ENCODE results near the gene C15orf61. TPM values are rescaled to one million over a fixed set of nuclear protein-coding genes. Genes with fewer than 3 reads are reported as not detected.
A peak's percentile ranks its signal among the peaks of the same experiment; 100 is the strongest.

Gene C15orf61
- polyA plus RNA-seq, 3 donors = 6.3 to 6.6 (median 6.5) TPM

DNA sequence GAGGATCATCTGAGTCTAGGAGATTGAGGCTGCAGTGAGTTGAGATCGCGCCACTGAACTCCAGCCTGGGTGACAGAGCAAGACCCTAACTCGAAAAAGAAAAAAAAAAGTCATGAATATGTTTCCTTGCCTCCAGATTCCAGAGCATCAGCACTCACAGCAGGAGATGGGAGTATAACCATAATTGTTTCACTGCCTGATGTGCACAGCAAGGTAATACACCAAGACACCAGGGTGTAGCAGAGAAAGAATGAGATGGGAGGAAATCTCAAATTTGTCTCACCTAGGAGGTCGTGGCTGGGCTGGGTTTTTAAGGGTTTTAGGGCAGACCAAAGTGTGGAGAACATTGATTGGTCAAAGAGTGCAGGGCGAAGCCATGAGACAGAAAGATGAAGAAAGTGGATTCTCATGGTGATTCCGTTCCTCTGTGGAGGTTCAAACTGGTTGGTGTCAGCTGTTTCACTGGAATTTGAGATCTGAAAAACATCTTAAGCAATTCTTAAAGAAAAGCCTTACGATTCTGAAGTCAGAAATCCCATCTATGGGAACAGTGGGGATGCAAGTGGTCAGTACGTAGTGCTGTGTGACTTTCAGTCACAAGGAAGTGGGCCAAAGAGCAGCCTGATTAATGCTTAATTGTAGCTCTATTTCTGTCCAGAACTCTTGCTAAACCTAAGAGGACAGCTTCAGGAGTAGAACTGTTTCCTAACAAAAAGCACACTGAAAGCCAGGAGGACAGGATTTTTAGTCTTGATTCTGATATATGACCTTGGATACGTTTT is 7.8 kb upstream of the C15orf61 start:
- no peak for DNase-seq (ENCODE audit: low read depth in 3 of 3, low spot score in 2 of 3)

DNA sequence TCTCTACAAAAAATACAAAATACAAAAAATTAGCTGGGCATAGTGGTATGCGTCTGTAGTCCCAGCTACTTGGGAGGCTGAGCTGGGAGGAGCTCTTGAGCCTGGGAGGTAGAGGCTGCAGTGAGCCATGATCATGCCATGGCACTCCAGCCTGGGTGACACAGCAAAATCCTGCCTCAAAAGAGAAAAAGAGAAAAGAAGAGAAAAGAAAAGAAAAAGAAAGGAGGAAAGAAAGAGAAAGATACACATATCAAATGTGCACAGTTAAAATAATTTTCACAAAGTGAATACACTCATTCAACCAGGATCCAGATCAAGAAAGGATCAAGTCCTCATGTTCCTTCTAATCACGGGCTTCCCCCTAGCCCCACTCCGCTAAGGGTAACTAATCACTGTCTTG is 5.8 kb upstream of the C15orf61 start:
- DNase-seq (ENCODE audit: low read depth in 3 of 3, low spot score in 2 of 3) = no peak

DNA sequence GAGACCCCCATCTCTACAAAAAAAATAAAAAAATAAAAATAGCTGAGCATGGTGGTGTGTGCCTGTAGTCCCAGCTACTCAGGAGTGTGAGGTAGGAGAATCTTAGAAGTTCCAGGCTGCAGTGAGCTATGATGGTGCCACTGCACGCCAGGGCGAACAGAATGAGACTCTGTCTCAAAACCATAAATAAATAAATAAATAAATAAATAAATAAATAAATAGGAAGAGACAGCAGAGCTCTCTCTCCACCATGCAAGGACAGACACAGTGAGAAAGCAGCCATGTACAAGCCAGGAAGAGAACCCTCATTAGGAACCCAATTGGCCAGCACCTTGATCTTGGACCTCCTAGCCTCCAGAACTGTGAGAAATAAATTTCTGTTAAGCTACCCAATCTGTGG is 5.4 kb upstream of the C15orf61 start:
- DNase-seq (ENCODE audit: low read depth in 3 of 3, low spot score in 2 of 3) = no peak

DNA sequence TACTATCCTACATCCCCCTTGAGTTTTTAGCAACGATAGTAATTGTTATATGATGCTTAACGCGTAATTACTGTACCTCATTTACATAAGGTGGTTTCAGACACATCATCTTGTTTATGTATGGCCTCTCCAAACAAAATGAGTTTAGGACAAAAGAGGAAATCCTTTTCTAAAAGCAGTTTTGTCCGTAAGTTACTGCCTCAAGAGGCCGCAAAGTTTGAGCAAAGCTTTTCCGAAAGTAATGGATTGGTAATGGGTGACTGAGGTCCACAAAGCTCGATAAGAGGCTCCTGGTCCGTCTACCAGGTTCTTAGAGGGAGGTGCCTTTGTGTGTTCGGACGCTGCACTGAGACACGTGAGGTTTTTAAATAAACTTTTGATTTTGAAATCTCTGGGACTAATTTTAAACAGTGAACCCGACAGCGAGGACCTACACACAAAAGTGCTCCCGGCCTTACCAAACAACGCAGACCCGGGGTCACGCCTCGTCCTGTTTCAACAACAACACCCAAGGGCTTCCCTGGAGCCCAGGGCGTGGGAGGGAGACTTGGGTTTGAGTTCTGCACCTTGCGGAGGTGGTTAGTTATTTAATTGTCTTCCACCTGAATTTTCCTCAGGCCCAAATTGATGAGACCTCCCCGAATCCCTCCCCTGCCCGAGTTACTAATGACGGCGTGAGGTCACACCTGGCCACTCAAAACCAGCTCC is 456 bp upstream of the C15orf61 start:
- peak in 2 of 3 donors; percentile 18 to 50 for DNase-seq (ENCODE audit: low read depth in 3 of 3, low spot score in 2 of 3)

DNA sequence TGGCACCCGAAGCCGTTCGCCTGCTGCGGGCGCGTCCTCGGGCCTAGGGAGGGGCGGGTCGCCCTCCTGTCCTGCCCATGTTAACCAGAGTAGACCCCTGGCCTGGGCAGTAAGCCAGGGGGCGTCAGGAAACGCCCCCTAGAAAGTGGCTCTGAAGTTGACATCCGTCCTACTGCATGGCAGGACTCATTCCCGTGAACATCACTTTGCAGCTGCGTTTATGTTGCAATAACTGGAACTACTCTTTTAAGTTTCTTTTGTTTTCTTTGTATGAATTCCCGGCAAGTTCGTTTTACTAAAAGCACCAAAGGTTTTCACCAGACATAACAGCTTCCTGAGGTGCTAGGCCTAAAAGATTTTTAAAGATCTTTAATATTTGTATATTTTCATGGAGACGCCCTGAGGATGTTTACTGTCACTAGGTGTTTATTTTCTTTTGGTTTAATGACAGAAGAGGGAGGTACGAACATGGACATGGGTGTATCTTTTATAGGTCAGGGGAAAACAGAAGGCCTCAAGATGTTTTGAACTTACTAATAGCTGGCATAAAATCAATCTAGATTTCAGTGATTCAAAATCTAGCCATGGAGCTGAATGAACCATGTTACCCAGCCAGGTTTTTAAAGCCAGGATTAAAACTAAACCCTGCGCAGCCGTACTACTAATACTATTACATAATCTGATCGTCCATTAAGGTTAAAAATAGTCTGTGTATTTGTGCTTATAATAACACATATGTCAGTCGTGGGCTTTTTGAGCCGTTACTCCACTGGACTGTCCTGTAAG is 1.0 kb downstream of the C15orf61 start:
- DNase-seq (ENCODE audit: low read depth in 3 of 3, low spot score in 2 of 3) = no peak

DNA sequence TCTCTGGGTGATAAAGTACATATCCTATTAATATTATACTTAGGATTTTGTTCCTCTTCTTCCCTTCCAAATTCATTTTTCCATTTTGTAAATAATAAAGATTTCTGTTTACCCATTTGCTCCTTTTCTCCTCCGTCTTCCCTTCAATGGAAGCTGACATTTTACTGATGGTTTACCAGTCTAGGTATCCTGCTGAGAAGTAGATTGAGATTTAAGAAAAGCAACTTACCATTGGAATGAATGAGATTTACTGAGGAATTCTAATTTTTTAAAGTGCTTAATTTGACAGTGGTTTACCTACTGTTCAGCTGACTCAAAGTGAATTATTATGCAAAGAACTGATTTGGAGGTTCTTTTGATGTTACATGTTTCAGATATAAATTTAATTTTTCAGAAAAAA is 2.4 kb downstream of the C15orf61 start:
- no peak for DNase-seq (ENCODE audit: low read depth in 3 of 3, low spot score in 2 of 3)

DNA sequence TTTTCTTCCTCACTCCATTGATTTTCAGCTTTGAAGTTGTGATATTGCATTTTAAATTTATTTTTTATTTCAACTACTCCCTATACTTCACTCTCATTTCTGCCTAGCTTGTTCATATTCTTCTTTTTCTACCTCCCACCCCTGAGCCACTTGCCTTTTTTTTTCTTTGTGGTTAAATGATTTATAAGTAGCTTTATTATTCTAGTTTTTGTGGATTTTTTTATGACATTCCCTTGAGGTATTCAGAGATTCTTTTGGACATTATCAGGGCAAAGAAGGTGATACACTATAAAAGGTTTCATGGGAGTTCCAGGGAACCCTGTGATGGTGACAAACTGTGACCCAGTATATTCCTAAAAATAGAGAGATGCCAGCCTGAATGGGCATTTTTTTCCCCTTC is 3.3 kb downstream of the C15orf61 start:
- DNase-seq (ENCODE audit: low read depth in 3 of 3, low spot score in 2 of 3) = no peak

DNA sequence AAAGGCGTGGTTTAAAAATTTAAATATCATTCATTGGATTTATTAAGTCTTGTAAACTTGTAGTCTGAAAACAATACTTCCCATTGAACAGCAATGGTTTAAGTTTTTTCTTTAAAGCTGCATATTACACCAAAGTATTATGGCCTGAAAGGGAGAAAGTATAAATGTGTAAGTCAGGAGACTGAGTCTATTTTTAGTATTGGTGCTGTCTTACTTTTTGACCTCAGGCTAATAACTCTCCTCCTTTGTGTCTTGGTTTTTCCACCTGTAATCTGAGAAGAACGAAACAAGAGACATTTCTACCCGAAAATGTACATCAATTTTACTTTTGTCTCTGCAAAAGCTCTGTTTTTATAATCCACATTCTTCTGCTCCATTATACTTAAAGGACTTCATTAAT is 7.6 kb downstream of the C15orf61 start:
- DNase-seq (ENCODE audit: low read depth in 3 of 3, low spot score in 2 of 3) = no peak

DNA sequence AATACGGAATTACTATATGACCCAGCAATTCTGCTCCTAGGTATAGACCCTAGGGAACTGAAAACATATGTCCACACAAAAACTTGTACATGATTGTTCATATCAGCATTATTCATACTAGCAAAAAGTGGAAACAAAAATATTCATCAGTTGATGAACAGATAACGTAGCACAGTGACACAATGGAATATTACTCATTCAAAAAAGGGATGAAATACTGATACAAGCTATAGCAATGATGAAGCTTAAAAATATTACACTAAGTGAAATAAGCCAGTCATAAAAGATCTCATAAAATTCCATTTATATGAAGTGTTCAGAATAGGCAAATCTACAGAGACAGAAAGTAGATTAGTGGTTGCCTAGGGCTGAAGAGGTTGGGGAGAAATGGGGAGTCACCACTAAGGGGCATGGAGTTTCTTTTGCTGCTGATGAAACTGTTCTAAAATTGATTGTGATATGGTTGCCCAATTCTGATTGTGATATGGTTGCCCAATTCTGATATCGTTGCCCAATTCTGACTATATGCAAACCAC is 10.5 kb downstream of the C15orf61 start:
- no peak for DNase-seq (ENCODE audit: low read depth in 3 of 3, low spot score in 2 of 3)

DNA sequence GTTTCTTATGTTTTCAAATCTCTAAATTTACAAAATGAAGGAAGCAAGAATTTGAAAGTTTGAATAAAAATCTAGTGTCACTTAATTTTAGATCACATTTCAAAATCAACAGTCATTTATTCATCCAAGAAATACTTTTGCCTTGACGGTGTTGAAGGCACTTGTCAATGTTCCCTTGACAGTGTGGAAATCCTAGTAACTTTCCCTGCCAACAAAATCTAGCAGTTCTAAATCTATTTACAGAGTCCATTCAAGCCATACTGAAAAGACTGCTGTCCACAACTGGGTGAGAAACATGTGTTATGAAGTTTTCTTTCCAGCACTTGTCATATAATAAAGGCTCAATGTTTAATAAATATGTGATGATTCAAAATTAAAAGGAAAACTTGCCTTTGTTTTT is 12.9 kb downstream of the C15orf61 start:
- DNase-seq (ENCODE audit: low read depth in 3 of 3, low spot score in 2 of 3) = no peak

DNA sequence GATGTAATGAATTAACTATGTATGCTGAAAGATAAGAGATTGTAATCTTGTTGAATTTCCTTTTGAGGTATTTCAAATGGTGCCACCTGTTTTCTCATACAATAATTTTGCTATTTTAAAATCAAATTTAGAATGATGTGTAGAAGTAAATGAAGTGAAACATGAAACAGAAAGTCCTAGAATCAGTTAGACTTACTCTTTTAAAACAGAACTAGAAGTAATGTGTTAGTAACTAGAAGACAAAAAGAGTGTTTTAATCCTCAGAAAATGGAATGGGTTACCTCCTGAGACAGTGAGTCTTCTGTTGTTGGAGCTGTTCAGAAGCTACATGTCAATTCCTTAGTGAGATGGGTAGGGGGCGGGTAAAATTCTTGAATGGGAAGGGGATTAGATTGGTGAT is 13.4 kb downstream of the C15orf61 start:
- no peak for DNase-seq (ENCODE audit: low read depth in 3 of 3, low spot score in 2 of 3)

DNA sequence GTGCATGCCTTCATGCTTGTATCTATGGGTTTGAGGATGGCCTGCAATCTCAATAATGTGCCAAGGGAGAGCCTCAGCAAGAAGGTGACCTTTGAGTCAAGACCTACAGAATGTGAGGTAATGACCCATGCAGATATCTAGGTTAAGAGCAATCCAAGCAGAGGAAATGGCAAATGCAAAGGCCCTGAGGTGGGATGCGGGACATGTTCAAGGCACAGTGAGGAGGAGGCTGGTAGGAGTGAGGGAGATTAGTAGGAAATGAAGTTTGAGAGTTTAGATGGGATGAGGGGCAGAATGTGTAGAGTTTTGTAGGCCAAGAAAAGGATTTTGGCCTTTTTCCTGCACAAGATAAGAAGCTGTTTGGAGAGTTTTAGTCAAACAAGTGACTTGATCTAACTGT is 16.8 kb downstream of the C15orf61 start:
- DNase-seq (ENCODE audit: low read depth in 3 of 3, low spot score in 2 of 3) = no peak

DNA sequence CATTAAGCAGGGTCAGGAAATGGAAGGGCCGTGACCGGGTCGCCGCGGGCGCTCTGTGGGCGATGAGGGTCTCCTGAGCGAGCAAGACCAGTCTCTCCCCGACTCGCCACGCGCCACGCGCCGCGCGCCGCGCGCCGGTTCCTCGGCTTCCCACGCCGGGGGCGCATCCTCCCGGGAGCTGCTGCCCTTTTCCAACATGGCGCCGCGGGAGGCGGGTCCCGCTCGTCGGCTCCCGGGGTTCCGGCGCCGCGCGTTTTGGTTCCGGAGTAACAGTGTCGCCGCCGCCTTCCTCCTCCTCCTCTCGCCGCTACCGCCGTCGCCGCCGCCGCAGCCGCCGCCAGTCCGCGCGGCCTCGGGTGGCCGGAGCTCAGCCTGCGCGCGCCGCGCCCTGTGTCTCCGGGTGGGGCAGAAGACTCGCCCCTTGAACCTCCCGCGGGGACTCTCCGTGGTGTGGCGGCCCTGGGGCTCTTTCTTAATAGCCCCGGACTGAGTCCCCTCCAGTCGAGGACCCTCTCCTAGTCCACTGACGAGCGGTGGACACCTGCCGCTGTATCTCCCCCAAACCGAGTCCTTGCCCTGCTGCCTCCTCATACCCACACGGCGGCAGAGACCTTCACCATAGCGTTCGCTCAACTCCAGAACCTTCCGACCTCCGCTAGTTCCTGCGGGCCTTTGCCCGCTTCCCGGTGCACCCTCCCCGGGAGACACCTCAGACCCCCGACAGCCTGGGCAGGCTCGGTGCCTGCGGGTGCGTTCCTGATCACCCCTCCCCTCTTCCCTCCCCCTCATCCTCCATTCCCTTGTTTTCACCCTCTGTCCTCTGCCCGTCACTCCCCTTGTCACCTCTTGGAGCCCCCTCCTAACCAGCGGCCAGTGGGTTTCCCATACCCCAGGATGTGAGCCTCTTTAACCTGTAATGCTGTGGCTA is 21.8 kb downstream of the C15orf61 start, which contains the start of gene MAP2K5:
TSS of gene MAP2K5 (plus strand) at position 284 of the 928 bp plus-strand sequence. CDS start at position 917, 633 bp downstream.
- DNase-seq (ENCODE audit: low read depth in 3 of 3, low spot score in 2 of 3) = peak in 2 of 3 donors; percentile 40 to 58

DNA sequence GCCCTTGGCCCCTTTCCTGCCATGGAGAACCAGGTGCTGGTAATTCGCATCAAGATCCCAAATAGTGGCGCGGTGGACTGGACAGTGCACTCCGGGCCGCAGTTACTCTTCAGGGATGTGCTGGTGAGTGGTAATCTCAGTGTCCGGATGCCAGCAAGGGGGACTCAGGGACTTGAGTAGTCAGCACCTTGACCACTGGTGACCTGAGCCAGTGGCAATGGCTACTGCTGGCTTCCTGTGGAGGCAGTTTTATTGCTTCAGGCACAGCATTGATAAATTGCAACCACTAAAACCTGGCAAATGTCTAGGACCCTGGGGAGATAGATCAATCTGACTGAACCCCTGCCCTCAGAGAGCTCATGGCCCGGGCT is 22.4 kb downstream of the C15orf61 start:
- peak in 1 of 3 donors; percentile 41 for DNase-seq (ENCODE audit: low read depth in 3 of 3, low spot score in 2 of 3)

DNA sequence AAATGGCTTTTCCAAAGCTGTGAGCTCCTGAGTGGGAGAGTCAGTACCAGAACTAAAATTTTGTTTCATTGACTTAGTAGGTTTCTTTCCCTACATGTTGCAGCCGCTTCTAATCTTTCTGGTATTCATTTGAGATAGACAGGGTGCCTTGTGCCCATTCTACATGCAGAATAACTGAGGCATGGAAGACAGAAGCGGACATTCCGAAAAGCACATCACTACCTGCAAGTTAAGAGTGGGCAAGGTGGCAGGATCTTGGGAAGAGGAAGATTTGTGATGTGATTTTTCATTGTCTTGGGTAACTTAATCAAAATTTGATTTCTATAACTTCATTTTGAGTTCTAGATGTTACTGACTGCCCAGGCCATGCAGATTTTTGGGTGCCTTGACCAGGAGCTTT is 23.5 kb downstream of the C15orf61 start:
- DNase-seq (ENCODE audit: low read depth in 3 of 3, low spot score in 2 of 3) = no peak

DNA sequence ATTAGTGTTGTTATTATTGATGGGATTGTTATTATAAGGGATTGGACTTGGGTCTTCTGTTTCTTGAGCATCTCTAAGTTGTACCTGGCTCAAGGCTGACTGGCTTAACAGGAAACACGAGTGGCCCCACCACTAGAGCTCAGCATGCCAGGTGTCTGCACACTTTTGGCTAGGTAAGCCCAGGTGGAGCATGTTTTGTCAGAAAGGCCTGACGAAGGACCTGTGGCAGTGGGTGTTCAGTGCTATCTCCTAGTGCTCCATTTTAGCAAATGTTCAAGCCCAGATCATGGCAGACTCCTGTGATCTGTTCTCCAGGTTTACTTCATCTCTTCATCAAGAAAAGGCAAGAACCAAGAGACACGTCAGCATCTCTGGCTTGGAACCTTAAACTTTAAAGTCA is 24.9 kb downstream of the C15orf61 start:
- no peak for DNase-seq (ENCODE audit: low read depth in 3 of 3, low spot score in 2 of 3)

DNA sequence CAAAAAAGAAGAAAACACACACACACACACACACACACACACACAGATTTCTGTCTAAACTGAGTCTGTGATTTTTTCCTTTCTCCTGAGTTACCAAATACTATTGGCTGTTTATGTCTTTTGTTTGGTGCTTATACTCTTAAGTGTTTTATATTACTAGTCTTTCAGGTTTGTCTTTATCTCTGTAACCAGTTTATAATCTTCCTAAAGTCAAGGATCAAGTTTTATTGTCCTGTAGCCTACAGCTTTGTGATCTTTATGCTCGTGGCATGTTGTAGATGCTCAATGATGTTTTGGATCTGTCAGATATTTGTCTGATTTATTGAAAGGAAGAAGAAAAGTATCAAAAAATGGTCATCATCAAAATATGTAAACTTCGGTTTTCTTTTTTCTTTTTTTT is 26.1 kb downstream of the C15orf61 start:
- no peak for DNase-seq (ENCODE audit: low read depth in 3 of 3, low spot score in 2 of 3)

DNA sequence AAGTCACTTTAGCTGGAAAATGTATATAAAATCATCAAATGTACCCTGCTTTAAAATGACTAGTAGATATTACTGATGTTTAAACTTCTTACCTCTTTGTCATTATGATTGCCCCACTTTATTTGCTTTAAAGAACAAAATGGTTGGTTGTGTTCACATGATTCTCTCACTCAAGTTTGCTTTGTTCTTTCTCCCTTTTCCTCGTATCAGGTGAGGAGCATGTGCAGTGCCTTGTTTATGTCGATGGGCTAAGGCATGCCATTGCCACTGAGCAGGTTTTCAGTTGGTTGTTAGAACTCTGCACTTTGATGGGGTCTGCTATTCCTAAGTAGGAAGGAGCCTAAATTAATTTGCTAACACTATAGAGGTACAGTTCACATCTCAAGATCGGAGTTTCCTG is 26.9 kb downstream of the C15orf61 start:
- no peak for DNase-seq (ENCODE audit: low read depth in 3 of 3, low spot score in 2 of 3)

DNA sequence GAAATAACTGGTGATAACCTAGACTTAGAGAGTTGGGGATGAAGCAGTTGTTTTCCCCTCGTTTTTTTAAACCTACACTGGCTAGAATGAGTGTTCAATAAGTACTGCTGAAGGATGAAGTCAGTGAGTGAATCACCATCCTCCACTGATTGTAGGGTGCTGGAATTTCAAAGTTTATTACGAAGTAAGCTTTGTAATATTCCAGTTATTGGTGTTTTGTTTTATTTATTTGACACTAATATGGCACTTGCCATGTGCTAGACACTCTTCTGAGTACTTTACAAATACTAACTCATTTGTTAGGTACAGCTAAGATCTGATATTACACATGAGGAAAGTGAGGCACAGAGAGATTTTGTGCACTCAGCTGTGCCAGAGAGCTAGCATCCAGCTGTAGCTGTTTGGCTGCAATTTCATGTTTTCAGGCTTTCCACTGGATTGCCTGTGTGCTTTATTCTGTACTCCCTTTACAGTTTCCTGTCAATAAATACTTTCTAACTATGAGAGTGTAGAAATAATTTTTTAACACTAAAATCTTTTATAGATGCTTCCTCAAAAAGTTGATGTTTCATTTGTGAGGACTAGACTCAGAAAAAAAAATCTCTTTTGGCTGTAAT is 27.4 kb downstream of the C15orf61 start:
- no peak for DNase-seq (ENCODE audit: low read depth in 3 of 3, low spot score in 2 of 3)

All from right renal cortex interstitium (tissue), 3 donors.